GM12875 (cell line): Measurements from ENCODE around the gene RAB6A.
"Not testable (repeated sequence)": the region's sequence is repeated elsewhere in the genome, so short reads cannot be mapped to it uniquely, and the experiment has no call there.

Source experiments
- H3K4me3 ChIP-seq: one replicate; pipeline ENCODE4 v1.5.1; 2011; ENCODE audit warnings: low read depth, low read length, control low read depth
- CTCF ChIP-seq: IDR thresholded peaks from 2 replicates; pipeline ENCODE4 v1.5.1; 2011; ENCODE audit warnings: low read depth, mild to moderate bottlenecking, control low read depth, inconsistent platforms, low read length, moderate library complexity, borderline replicate concordance; ENCODE audit not compliant: insufficient read depth

Gene RAB6A

GRCh38 chr11:73795925-73796632, 35.2 kb upstream of the RAB6A start:
- no peak for TF ChIP-seq CTCF
- H3K4me3 ChIP-seq = no peak overlapping the region

- no peak for TF ChIP-seq CTCF
- H3K4me3 ChIP-seq = no peak overlapping the region
Observed at GRCh38 chr11:73792584-73792983, 31.7 kb upstream of the RAB6A start.

- no peak for TF ChIP-seq CTCF
- H3K4me3 ChIP-seq = no peak overlapping the region
Observed at GRCh38 chr11:73789279-73789670, 28.4 kb upstream of the RAB6A start.

GRCh38 chr11:73787643-73788558, 27.0 kb upstream of the RAB6A start, which contains the start of gene MRPL48:
TSS of gene MRPL48 (plus strand) at chr11:73787874. CDS start at chr11:73787972, 98 bp downstream.
- TF ChIP-seq CTCF = no peak

GRCh38 chr11:73787051-73787642, 26.3 kb upstream of the RAB6A start:
- H3K4me3 ChIP-seq = peak overlapping the region; percentile 56
- TF ChIP-seq CTCF = no peak

More at GRCh38 chr11:73787643-73788558, 27.0 kb upstream of the RAB6A start, which contains the start of gene MRPL48:
- H3K4me3 ChIP-seq = peak within 1 kb of the TSS; percentile 56

GRCh38 chr11:73785467-73785866, 24.6 kb upstream of the RAB6A start:
- H3K4me3 ChIP-seq = not testable (repeated sequence)

- no peak overlapping the region for H3K4me3 ChIP-seq
- TF ChIP-seq CTCF = no peak
Observed at GRCh38 chr11:73784734-73785133, 23.9 kb upstream of the RAB6A start.
